Measurements from ENCODE around the gene MYOZ3. TPM values are rescaled to one million over a fixed set of nuclear protein-coding genes. Genes with fewer than 3 reads are reported as not detected.

The MYOZ3 gene
- total RNA-seq, 2 donors from 2014 or later = 0.12 to 0.32 TPM

GRCh38 chr5:150670275-150670947 lies 9.4 kb downstream of the MYOZ3 start:
- no peak for TF ChIP-seq CTCF (IDR thresholded peaks at IDR 0.05)

GRCh38 chr5:150670948-150671310 lies 9.9 kb downstream of the MYOZ3 start:
- Histone ChIP-seq H3K9me3 (no peaks in the 10 kb centered on the region), H3K4me3 (no peak overlapping the region), H3K9ac (ENCODE audit: low read depth in 2 of 2, low read length in 2 of 2) (no peak overlapping the region), H3K27ac (no peak overlapping the region), H3K36me3 (no peaks in the 10 kb centered on the region), H3K27me3 (peaks cover 16% of the 10 kb centered on the region), H3K4me1 (no peaks in the 10 kb centered on the region)
- TF ChIP-seq CTCF (IDR thresholded peaks at IDR 0.05) = no peak
- intact Hi-C loops (cut with DNase I) = no loop called here
- no peak for DNase-seq

More at GRCh38 chr5:150670275-150670947, 9.4 kb downstream of the MYOZ3 start:
- no peaks in the 10 kb centered on the region for H3K36me3 ChIP-seq
- H3K27me3 ChIP-seq = peaks cover 16% of the 10 kb centered on the region
- intact Hi-C loops (cut with DNase I) = no loop called here
- H3K4me3 ChIP-seq = no peak overlapping the region
- no peaks in the 10 kb centered on the region for H3K4me1 ChIP-seq
- no peak overlapping the region for H3K27ac ChIP-seq
- DNase-seq = no peak
- H3K9ac ChIP-seq (ENCODE audit: low read depth in 2 of 2, low read length in 2 of 2) = no peak overlapping the region
- no peaks in the 10 kb centered on the region for H3K9me3 ChIP-seq

GRCh38 chr5:150671509-150672236 lies 10.6 kb downstream of the MYOZ3 start:
- H3K36me3 ChIP-seq = no peaks in the 10 kb centered on the region
- peak overlapping the region; percentile 46 to 48 for H3K9ac ChIP-seq (ENCODE audit: low read depth in 2 of 2, low read length in 2 of 2)
- H3K27me3 ChIP-seq = peaks cover 16% of the 10 kb centered on the region
- no peak for DNase-seq
- H3K27ac ChIP-seq = no peak overlapping the region
- no peaks in the 10 kb centered on the region for H3K9me3 ChIP-seq
- TF ChIP-seq CTCF (IDR thresholded peaks at IDR 0.05) = no peak
- intact Hi-C loops (cut with DNase I) = no loop called here
- H3K4me3 ChIP-seq = peak overlapping the region; percentile 38
- H3K4me1 ChIP-seq = no peaks in the 10 kb centered on the region

GRCh38 chr5:150672237-150672883 lies 11.3 kb downstream of the MYOZ3 start:
- Histone ChIP-seq H3K27me3 (peaks cover 16% of the 10 kb centered on the region), H3K36me3 (no peaks in the 10 kb centered on the region), H3K27ac (no peak overlapping the region), H3K9ac (ENCODE audit: low read depth in 2 of 2, low read length in 2 of 2) (peak overlapping the region; percentile 46 to 48), H3K9me3 (no peaks in the 10 kb centered on the region), H3K4me3 (peak overlapping the region; percentile 38), H3K4me1 (no peaks in the 10 kb centered on the region)
- peak; percentile 52 for DNase-seq
- TF ChIP-seq CTCF (IDR thresholded peaks at IDR 0.05) = no peak
- intact Hi-C loops (cut with DNase I) = no loop called here

- DNase-seq = no peak
- H3K4me3 ChIP-seq = no peak overlapping the region
- H3K36me3 ChIP-seq = no peaks in the 10 kb centered on the region
- no peak for TF ChIP-seq CTCF (IDR thresholded peaks at IDR 0.05)
- H3K27ac ChIP-seq = no peak overlapping the region
- intact Hi-C loops (cut with DNase I) = no loop called here
- H3K9me3 ChIP-seq = no peaks in the 10 kb centered on the region
- peak overlapping the region in 1 of 2 donors; percentile 48 for H3K9ac ChIP-seq (ENCODE audit: low read depth in 2 of 2, low read length in 2 of 2)
- H3K27me3 ChIP-seq = peaks cover 16% of the 10 kb centered on the region
- H3K4me1 ChIP-seq = no peaks in the 10 kb centered on the region
Measured at GRCh38 chr5:150672884-150673275, 11.8 kb downstream of the MYOZ3 start.
